SK-N-SH treated with all-trans-retinoic acid at 6 μM for 48 hours (cell line): ENCODE data around the gene SOX6.

Experiments used
- ATAC-seq: fragments of 200-7000 bp; cut with Tn5 transposase; 3 replicates; pipeline ENCODE4 v1.9.1; 2020; ENCODE audit warnings: mild to moderate bottlenecking, moderate library complexity
- ARNTL ChIP-seq: fragments of 450-650 bp; formaldehyde crosslinking; IDR thresholded peaks from 2 replicates; pipeline ENCODE4 v1.5.0; 2020; ENCODE audit warnings: low read depth, mild to moderate bottlenecking, moderate library complexity, borderline replicate concordance
- CSDC2 ChIP-seq: fragments of 250-450 bp; sonication (Bioruptor Pico); IDR thresholded peaks from 2 replicates; pipeline ENCODE4 v1.5.0; 2020; ENCODE audit warnings: mild to moderate bottlenecking, moderate library complexity
- ESRRG ChIP-seq: fragments of 250-450 bp; sonication (Bioruptor Pico); IDR thresholded peaks from 2 replicates; pipeline ENCODE4 v1.6.1; 2021; ENCODE audit warnings: mild to moderate bottlenecking
- ISL1 ChIP-seq: fragments of 250-450 bp; sonication (Bioruptor Pico); IDR thresholded peaks from 2 replicates; pipeline ENCODE4 v2.1.2; 2022; ENCODE audit warnings: mild to moderate bottlenecking, moderate library complexity
- OSR1 ChIP-seq: fragments of 250-450 bp; sonication (Bioruptor Pico); IDR thresholded peaks from 2 replicates; pipeline ENCODE4 v1.8.0; 2022; ENCODE audit warnings: moderate library complexity, mild to moderate bottlenecking, inconsistent platforms
- PATZ1 ChIP-seq: fragments of 250-450 bp; sonication (Bioruptor Pico); IDR thresholded peaks from 2 replicates; pipeline ENCODE4 v1.8.0; 2020; ENCODE audit warnings: mild to moderate bottlenecking, moderate library complexity, borderline replicate concordance
- POU6F1 ChIP-seq: fragments of 250-450 bp; sonication (Bioruptor Pico); IDR thresholded peaks from 2 replicates; pipeline ENCODE4 v1.8.0; 2021; ENCODE audit warnings: low read depth, mild to moderate bottlenecking, moderate library complexity, borderline replicate concordance
- PPARA ChIP-seq: fragments of 250-450 bp; sonication (Bioruptor Pico); IDR thresholded peaks from 2 replicates; pipeline ENCODE4 v1.5.0; 2020; ENCODE audit warnings: mild to moderate bottlenecking, borderline replicate concordance
- RARB ChIP-seq: fragments of 250-450 bp; sonication (Bioruptor Pico); IDR thresholded peaks from 2 replicates; pipeline ENCODE4 v1.8.0; 2021; ENCODE audit warnings: mild to moderate bottlenecking, moderate library complexity
- SNAI2 ChIP-seq: fragments of 250-450 bp; sonication (Bioruptor Pico); IDR thresholded peaks from 2 replicates; pipeline ENCODE4 v1.5.0; 2020; ENCODE audit warnings: mild to moderate bottlenecking, moderate library complexity
- TCF4 ChIP-seq: fragments of 250-450 bp; sonication (Bioruptor Pico); IDR thresholded peaks from 2 replicates; pipeline ENCODE4 v1.8.0; 2021; ENCODE audit warnings: mild to moderate bottlenecking, moderate library complexity, borderline replicate concordance
- TOX ChIP-seq: fragments of 250-450 bp; sonication (Bioruptor Pico); IDR thresholded peaks from 2 replicates; pipeline ENCODE4 v1.8.0; 2021; ENCODE audit warnings: mild to moderate bottlenecking, moderate library complexity, borderline replicate concordance
- ZC3H10 ChIP-seq: fragments of 250-450 bp; sonication (Bioruptor Pico); IDR thresholded peaks from 2 replicates; pipeline ENCODE4 v1.5.1; 2021; ENCODE audit warnings: mild to moderate bottlenecking, moderate library complexity
- ZFP3 ChIP-seq: fragments of 250-450 bp; sonication (Bioruptor Pico); IDR thresholded peaks from 2 replicates; pipeline ENCODE4 v1.5.0; 2020; ENCODE audit warnings: mild to moderate bottlenecking, moderate library complexity
- ZNF565 ChIP-seq: fragments of 450-650 bp; formaldehyde crosslinking; conservative IDR thresholded peaks from 2 replicates; pipeline ENCODE4 v1.5.0; 2020; ENCODE audit warnings: low read depth, mild to moderate bottlenecking, moderate library complexity
- ZNF70 ChIP-seq: fragments of 450-650 bp; formaldehyde crosslinking; IDR thresholded peaks from 2 replicates; pipeline ENCODE4 v1.5.0; 2020; ENCODE audit warnings: mild to moderate bottlenecking, moderate library complexity
- ZNF8 ChIP-seq: fragments of 450-650 bp; formaldehyde crosslinking; IDR thresholded peaks from 2 replicates; pipeline ENCODE4 v1.5.0; 2020; ENCODE audit warnings: mild to moderate bottlenecking, moderate library complexity
- TF ChIP-seq, protein P1 (sequence below): fragments of 250-450 bp; sonication (Bioruptor Pico); IDR thresholded peaks from 2 replicates; pipeline ENCODE4 v1.5.1; 2021; ENCODE audit warnings: mild to moderate bottlenecking, moderate library complexity
- TF ChIP-seq, protein P2 (sequence below): fragments of 250-450 bp; sonication (Bioruptor Pico); IDR thresholded peaks from 2 replicates; pipeline ENCODE4 v1.5.1; 2020; ENCODE audit warnings: low read depth, mild to moderate bottlenecking, moderate library complexity

The SOX6 gene

GRCh38 chr11:15963266-15963665 is 393.1 kb downstream of the SOX6 start:
- TF ChIP-seq TCF4 (CRISPR knock-in tag): no peak
- TF ChIP-seq, protein P1, sequence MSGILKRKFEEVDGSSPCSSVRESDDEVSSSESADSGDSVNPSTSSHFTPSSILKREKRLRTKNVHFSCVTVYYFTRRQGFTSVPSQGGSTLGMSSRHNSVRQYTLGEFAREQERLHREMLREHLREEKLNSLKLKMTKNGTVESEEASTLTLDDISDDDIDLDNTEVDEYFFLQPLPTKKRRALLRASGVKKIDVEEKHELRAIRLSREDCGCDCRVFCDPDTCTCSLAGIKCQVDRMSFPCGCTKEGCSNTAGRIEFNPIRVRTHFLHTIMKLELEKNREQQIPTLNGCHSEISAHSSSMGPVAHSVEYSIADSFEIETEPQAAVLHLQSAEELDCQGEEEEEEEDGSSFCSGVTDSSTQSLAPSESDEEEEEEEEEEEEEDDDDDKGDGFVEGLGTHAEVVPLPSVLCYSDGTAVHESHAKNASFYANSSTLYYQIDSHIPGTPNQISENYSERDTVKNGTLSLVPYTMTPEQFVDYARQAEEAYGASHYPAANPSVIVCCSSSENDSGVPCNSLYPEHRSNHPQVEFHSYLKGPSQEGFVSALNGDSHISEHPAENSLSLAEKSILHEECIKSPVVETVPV: no peak
- TF ChIP-seq ISL1 (CRISPR knock-in tag): no peak
- TF ChIP-seq CSDC2 (CRISPR knock-in tag): no peak
- no peak for TF ChIP-seq ZNF70
- TF ChIP-seq PATZ1: no peak
- no peak for TF ChIP-seq ESRRG (CRISPR knock-in tag)
- no peak for ATAC-seq

DNA sequence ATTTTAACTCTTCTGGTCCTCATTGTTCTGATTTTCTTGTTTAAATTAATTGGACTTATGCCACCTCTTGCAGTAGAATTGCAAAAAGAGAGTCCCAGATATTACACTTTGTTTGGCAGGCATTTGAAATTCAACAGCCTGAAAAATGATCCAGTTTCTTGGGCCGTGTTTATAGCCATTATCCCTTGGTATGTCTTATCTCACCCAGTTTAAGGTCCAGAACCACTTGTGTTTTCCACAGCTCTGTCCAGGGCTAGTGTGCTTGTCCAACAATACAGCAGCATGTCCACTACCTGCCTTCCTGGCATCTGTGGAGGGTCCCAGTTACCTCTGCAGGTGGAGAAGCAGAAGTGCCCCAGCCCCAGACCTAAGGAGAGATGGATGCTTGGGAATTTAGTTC is 397.4 kb downstream of the SOX6 start:
- TF ChIP-seq, protein P2, sequence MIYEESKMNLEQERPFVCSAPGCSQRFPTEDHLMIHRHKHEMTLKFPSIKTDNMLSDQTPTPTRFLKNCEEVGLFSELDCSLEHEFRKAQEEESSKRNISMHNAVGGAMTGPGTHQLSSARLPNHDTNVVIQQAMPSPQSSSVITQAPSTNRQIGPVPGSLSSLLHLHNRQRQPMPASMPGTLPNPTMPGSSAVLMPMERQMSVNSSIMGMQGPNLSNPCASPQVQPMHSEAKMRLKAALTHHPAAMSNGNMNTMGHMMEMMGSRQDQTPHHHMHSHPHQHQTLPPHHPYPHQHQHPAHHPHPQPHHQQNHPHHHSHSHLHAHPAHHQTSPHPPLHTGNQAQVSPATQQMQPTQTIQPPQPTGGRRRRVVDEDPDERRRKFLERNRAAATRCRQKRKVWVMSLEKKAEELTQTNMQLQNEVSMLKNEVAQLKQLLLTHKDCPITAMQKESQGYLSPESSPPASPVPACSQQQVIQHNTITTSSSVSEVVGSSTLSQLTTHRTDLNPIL (CRISPR knock-in tag): no peak
- TF ChIP-seq, protein P1: no peak
- TF ChIP-seq ZNF8 (CRISPR knock-in tag) (no peak), ARNTL (no peak), PPARA (no peak), OSR1 (CRISPR knock-in tag) (no peak), PATZ1 (no peak), POU6F1 (CRISPR knock-in tag) (no peak), TOX (CRISPR knock-in tag) (no peak), CSDC2 (CRISPR knock-in tag) (no peak), ZFP3 (no peak), SNAI2 (CRISPR knock-in tag) (no peak), ISL1 (CRISPR knock-in tag) (no peak)
- ATAC-seq: no peak

DNA sequence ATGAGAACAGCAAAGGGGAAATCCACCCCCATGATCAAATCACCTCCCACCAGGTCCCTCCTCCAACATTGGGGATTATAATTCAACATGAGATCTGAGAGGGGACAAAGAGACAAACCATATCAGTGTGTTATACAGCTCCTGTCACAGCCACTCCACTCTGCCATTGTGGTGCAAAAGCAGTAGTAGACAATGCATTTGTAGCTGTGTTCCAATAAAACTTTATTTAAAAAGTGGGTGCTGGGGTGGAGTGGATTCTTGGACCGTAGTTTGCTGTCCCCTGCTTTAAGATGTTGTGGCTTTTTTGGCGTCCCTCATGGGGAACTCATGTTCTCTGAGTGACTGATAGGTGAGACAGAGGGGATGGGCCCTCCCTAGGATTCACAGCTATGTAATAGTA is 399.1 kb downstream of the SOX6 start:
- ATAC-seq: no peak
- TF ChIP-seq RARB (CRISPR knock-in tag): no peak
- TF ChIP-seq, protein P1: no peak
- TF ChIP-seq ZNF565 (CRISPR knock-in tag): no peak
- TF ChIP-seq ZNF8 (CRISPR knock-in tag): no peak
- no peak for TF ChIP-seq POU6F1 (CRISPR knock-in tag)
- no peak for TF ChIP-seq ZC3H10 (CRISPR knock-in tag)
- TF ChIP-seq CSDC2 (CRISPR knock-in tag): no peak
- TF ChIP-seq TCF4 (CRISPR knock-in tag): no peak
- TF ChIP-seq ARNTL: no peak
- TF ChIP-seq SNAI2 (CRISPR knock-in tag): no peak
